Measurements from ENCODE around the gene LRRC75A. TPM values are rescaled to one million over a fixed set of nuclear protein-coding genes. Genes with fewer than 3 reads are reported as not detected.
A peak's percentile ranks its signal among the peaks of the same experiment; 100 is the strongest.

The LRRC75A gene
- total and polyA plus RNA-seq, 2 experiments from 2014 or later: 10.7 to 18.0 TPM

GRCh38 chr17:16516594-16517051 is 24.6 kb upstream of the LRRC75A start:
- peak; percentile 68 for DNase-seq (ENCODE audit: low spot score)
- Histone ChIP-seq H3K27me3 (no peaks in the 10 kb centered on the region), H3K79me2 (no peaks in the 10 kb centered on the region), H3K9me3 (ENCODE audit: low read depth) (no peaks in the 10 kb centered on the region), H3K4me2 (peak overlapping the region; percentile 65), H3K36me3 (replicated peaks; ENCODE audit: insufficient read depth, low read depth) (no peaks in the 10 kb centered on the region), H2AFZ (peak overlapping the region; percentile 10), H3K9me2 (replicated peaks; ENCODE audit: insufficient read depth) (no peaks in the 10 kb centered on the region), H3K4me3 (no peak overlapping the region), H3K27ac (peak overlapping the region; percentile 36), H3K4me1 (ENCODE audit: insufficient read depth) (peaks cover 15% of the 10 kb centered on the region), H4K20me1 (ENCODE audit: insufficient read depth, poor library complexity, severe bottlenecking) (no peaks in the 10 kb centered on the region)
- no peak for TF ChIP-seq EZH2 (IDR thresholded peaks at IDR 0.05; ENCODE audit: borderline replicate concordance)
- no peak for TF ChIP-seq CTCF (IDR thresholded peaks at IDR 0.05; ENCODE audit: poor library complexity)
- WGBS (ENCODE audit: low lambda C conversion rate, missing lambda C conversion rate): 22% methylated on average over 16 of the region's 16 CpGs

DNA sequence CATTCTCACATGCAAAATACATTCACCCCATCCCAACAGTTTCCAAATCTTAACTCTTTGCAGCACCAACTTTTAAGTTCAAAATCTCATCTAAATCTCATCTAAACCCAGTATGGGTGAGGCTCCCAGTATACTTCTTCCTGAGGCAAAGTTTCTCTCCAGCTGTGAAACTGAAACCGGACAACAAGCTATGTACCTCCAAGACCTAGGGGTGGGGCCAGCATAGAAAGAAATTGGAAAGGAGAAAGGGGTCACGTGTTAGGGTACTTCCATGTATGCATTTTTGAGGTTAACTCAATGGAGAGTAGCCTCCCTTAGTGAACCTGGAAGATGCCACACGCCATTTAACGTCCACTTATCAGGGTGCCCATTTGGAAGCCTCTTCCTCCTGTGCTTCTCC is 23.9 kb upstream of the LRRC75A start:
- Histone ChIP-seq H3K9me2 (replicated peaks; ENCODE audit: insufficient read depth) (no peaks in the 10 kb centered on the region), H3K4me1 (ENCODE audit: insufficient read depth) (peaks cover 14% of the 10 kb centered on the region), H3K4me2 (no peak overlapping the region), H3K27me3 (no peaks in the 10 kb centered on the region), H3K4me3 (no peak overlapping the region), H4K20me1 (ENCODE audit: insufficient read depth, poor library complexity, severe bottlenecking) (no peaks in the 10 kb centered on the region), H3K79me2 (no peaks in the 10 kb centered on the region), H3K9me3 (ENCODE audit: low read depth) (no peaks in the 10 kb centered on the region), H3K36me3 (replicated peaks; ENCODE audit: insufficient read depth, low read depth) (no peaks in the 10 kb centered on the region), H3K27ac (no peak overlapping the region), H2AFZ (no peak overlapping the region)
- TF ChIP-seq CTCF (IDR thresholded peaks at IDR 0.05; ENCODE audit: poor library complexity): no peak
- TF ChIP-seq EZH2 (IDR thresholded peaks at IDR 0.05; ENCODE audit: borderline replicate concordance): no peak
- TF ChIP-seq EZH2phosphoT487 (IDR thresholded peaks at IDR 0.05; ENCODE audit: low read depth, severe bottlenecking, unreplicated experiment): no peak
- WGBS (ENCODE audit: low lambda C conversion rate, missing lambda C conversion rate): 80% methylated on average over 4 of the region's 4 CpGs
- DNase-seq (ENCODE audit: low spot score): no peak

GRCh38 chr17:16513873-16514272 is 21.9 kb upstream of the LRRC75A start:
- Histone ChIP-seq H3K4me3 (no peak overlapping the region), H3K36me3 (replicated peaks; ENCODE audit: insufficient read depth, low read depth) (no peaks in the 10 kb centered on the region), H2AFZ (no peak overlapping the region), H3K4me1 (ENCODE audit: insufficient read depth) (peaks cover 10% of the 10 kb centered on the region), H4K20me1 (ENCODE audit: insufficient read depth, poor library complexity, severe bottlenecking) (no peaks in the 10 kb centered on the region), H3K9me2 (replicated peaks; ENCODE audit: insufficient read depth) (no peaks in the 10 kb centered on the region), H3K79me2 (no peaks in the 10 kb centered on the region), H3K4me2 (no peak overlapping the region), H3K27ac (no peak overlapping the region), H3K27me3 (no peaks in the 10 kb centered on the region), H3K9me3 (ENCODE audit: low read depth) (no peaks in the 10 kb centered on the region)
- DNase-seq (ENCODE audit: low spot score): no peak
- 93% methylated on average over 6 of the region's 6 CpGs for WGBS (ENCODE audit: low lambda C conversion rate, missing lambda C conversion rate)
- TF ChIP-seq EZH2 (IDR thresholded peaks at IDR 0.05; ENCODE audit: borderline replicate concordance) (no peak), CTCF (IDR thresholded peaks at IDR 0.05; ENCODE audit: poor library complexity) (no peak), EZH2phosphoT487 (IDR thresholded peaks at IDR 0.05; ENCODE audit: low read depth, severe bottlenecking, unreplicated experiment) (no peak)

DNA sequence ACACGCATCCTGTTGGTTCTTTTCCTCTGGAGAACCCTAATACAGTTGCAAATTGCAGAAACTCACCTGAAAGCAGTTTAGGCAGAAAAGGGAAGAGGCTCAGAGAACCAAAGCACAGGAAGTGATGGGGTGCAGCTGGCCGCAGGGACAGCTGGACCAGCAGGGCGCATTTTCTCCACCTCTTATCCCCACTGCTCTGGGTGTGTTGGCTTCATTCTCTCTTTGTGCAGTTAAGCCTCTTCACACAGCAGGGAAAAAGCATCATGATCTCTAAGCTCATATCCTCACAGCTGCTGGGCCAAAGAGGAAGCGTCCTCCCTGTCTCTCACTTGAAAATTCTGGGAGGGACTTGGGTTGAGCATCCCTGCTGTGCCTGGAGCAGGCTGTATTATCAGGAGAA is 20.0 kb upstream of the LRRC75A start:
- TF ChIP-seq EZH2phosphoT487 (IDR thresholded peaks at IDR 0.05; ENCODE audit: low read depth, severe bottlenecking, unreplicated experiment) (no peak), EZH2 (IDR thresholded peaks at IDR 0.05; ENCODE audit: borderline replicate concordance) (no peak), CTCF (IDR thresholded peaks at IDR 0.05; ENCODE audit: poor library complexity) (no peak)
- WGBS (ENCODE audit: low lambda C conversion rate, missing lambda C conversion rate): 79% methylated on average over 4 of the region's 4 CpGs
- Histone ChIP-seq H3K9me3 (ENCODE audit: low read depth) (no peaks in the 10 kb centered on the region), H3K4me3 (no peak overlapping the region), H3K4me1 (ENCODE audit: insufficient read depth) (peaks cover 10% of the 10 kb centered on the region), H3K9me2 (replicated peaks; ENCODE audit: insufficient read depth) (no peaks in the 10 kb centered on the region), H3K27me3 (no peaks in the 10 kb centered on the region), H3K27ac (no peak overlapping the region), H3K79me2 (no peaks in the 10 kb centered on the region), H3K4me2 (no peak overlapping the region), H3K36me3 (replicated peaks; ENCODE audit: insufficient read depth, low read depth) (no peaks in the 10 kb centered on the region), H4K20me1 (ENCODE audit: insufficient read depth, poor library complexity, severe bottlenecking) (no peaks in the 10 kb centered on the region), H2AFZ (no peak overlapping the region)
- no peak for DNase-seq (ENCODE audit: low spot score)
